Measurements from ENCODE around the gene AGAP5.

The AGAP5 gene

GRCh38 chr10:73653195-73653594, 44.7 kb downstream of the AGAP5 start:
- Histone ChIP-seq H3K36me3 (ENCODE audit: insufficient read depth, low read length) (no peaks in the 10 kb centered on the region), H3K4me1 (ENCODE audit: insufficient read depth, low read length) (no peaks in the 10 kb centered on the region; the same call in 1 of the 2 replicates), H3K9ac (ENCODE audit: low read depth, low read length) (no peak overlapping the region)

GRCh38 chr10:73650537-73651331, 47.2 kb downstream of the AGAP5 start:
- Histone ChIP-seq H3K9me3 (ENCODE audit: control insufficient read depth, insufficient read depth, low read length) (no peaks in the 10 kb centered on the region), H3K36me3 (ENCODE audit: insufficient read depth, low read length) (no peaks in the 10 kb centered on the region), H3K4me1 (ENCODE audit: insufficient read depth, low read length) (peaks cover 8% of the 10 kb centered on the region), H3K9ac (ENCODE audit: low read depth, low read length) (no peak overlapping the region)

More at GRCh38 chr10:73653195-73653594, 44.7 kb downstream of the AGAP5 start:
- H3K9me3 ChIP-seq (ENCODE audit: control insufficient read depth, insufficient read depth, low read length) = no peaks in the 10 kb centered on the region

GRCh38 chr10:73649876-73650536, 47.9 kb downstream of the AGAP5 start:
- Histone ChIP-seq H3K9me3 (ENCODE audit: control insufficient read depth, insufficient read depth, low read length) (no peaks in the 10 kb centered on the region), H3K9ac (ENCODE audit: low read depth, low read length) (no peak overlapping the region), H3K4me1 (ENCODE audit: insufficient read depth, low read length) (peaks cover 8% of the 10 kb centered on the region), H3K36me3 (ENCODE audit: insufficient read depth, low read length) (no peaks in the 10 kb centered on the region)

DNA sequence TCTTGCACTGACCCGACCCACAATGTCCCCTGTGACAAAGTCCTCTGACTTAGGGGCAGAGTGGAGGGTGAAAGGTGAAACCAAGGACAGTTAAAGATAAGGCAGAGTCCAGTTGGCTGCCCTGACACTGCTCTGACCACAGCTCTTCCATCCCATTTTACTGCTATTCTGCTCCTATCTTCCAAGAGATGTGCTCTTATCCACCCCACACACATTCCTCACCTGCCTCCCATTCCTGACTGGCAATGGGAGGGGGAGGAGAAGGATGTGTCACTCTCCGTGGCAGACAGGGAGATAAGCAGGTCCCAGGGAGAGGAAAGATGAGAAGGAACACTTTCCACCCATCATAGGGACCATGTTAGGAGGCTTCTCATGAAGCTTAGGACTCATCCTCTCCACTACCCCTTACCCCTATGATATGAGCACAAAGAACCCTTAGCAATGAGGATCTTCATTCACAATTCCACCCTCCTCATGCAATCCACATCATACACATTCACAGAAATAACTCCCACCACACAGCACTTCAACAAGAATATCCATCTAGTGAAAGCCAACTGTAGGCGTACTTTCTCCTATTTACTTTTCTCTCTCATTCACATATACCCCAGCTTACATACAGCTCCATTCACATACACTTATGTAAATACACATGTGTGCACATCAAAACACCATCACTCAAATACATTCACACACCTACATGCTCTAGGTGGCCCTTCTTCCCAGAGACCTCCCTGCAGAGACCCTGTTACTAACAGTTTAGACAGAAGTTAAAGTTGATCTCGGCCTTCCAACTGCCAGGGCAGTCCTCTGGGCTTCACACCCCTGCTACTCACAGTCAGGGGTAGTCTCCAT, 48.7 kb downstream of the AGAP5 start:
- H3K9me3 ChIP-seq (ENCODE audit: control insufficient read depth, insufficient read depth, low read length) = no peaks in the 10 kb centered on the region
- peaks cover 8% of the 10 kb centered on the region for H3K4me1 ChIP-seq (ENCODE audit: insufficient read depth, low read length)
- no peaks in the 10 kb centered on the region for H3K36me3 ChIP-seq (ENCODE audit: insufficient read depth, low read length)
- H3K9ac ChIP-seq (ENCODE audit: low read depth, low read length) = no peak overlapping the region; the same call in 1 of the 2 replicates

DNA sequence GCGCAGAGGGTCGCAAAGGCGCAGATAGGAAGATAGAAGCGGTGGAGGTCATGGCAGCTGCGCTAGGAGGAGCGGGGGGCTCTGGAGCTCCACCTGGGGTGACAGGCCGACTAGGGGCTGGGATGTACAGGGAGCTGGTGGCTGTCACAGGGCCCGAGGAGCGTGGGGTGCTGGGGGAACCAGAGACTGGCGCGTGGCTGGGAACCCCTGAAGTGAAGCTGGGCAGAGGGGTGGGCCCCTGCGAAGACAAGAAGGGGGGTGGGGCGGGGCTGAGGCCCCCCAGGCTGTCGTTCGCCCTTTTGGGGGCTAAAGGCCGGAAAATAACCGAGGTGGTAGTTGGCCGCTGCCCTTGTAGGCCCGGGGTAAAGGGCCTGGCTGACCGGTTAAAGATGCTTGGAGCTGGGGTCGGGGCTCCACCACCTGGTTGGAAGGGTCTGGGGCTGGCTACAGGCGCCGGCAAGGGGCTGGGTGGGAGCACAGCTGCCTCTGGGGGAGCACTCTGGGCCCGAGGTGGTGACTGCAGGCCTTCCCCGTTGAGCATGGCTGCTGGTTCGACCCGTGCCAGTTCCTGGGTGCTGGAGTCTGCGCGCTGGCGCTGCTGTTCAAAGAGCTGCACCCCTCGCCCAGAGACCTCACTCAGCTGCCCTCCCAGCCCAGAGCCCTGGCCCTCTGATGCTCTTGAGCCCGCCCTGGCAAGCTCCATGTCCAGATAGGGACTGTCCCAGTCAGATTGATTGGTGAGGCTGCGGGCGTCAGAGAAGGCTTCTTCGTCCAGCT, 49.8 kb downstream of the AGAP5 start:
- H3K9ac ChIP-seq (ENCODE audit: low read depth, low read length) = peak overlapping the region; percentile 75; the same call in 1 of the 2 replicates
- H3K36me3 ChIP-seq (ENCODE audit: insufficient read depth, low read length) = no peaks in the 10 kb centered on the region
- no peaks in the 10 kb centered on the region for H3K9me3 ChIP-seq (ENCODE audit: control insufficient read depth, insufficient read depth, low read length)
- H3K4me1 ChIP-seq (ENCODE audit: insufficient read depth, low read length) = peaks cover 8% of the 10 kb centered on the region

DNA sequence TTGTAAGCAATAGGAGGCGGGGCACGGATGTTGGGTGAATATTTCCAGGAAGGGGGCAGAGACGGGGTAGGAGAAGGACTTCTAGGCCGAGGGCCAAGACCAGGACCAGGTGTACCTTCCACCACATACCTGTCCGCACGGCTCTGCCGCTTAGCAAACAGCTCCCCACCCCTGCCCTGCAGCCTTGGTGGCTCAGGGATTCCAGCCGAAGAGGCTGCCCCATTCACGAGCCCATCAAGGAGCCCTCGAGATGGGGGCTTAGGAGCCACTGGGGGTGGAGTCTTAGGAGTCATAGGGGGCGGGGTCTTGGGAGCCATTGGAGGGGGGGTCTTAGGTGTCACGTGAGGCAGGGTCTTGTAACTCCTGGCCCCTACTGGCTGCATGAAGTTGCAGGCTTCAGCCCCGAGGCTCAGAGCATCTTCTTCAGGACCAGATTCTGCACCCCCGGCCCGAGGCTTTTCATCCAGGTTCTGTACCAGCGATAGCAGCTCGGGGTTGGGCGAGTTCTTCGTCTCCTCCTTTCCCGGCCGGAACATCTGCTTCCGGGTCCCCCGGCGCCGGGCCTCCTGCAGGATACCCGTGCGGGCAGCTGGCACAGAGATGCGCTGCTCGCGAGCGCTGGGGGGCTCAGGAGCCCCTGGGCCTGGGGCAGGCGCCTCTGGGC, 50.6 kb downstream of the AGAP5 start:
- H3K36me3 ChIP-seq (ENCODE audit: insufficient read depth, low read length) = no peaks in the 10 kb centered on the region
- no peaks in the 10 kb centered on the region for H3K9me3 ChIP-seq (ENCODE audit: control insufficient read depth, insufficient read depth, low read length)
- H3K9ac ChIP-seq (ENCODE audit: low read depth, low read length) = peak overlapping the region; percentile 75
- peaks cover 8% of the 10 kb centered on the region for H3K4me1 ChIP-seq (ENCODE audit: insufficient read depth, low read length)

- no peaks in the 10 kb centered on the region for H3K36me3 ChIP-seq (ENCODE audit: insufficient read depth, low read length)
- peak overlapping the region; percentile 75 for H3K9ac ChIP-seq (ENCODE audit: low read depth, low read length)
- H3K4me1 ChIP-seq (ENCODE audit: insufficient read depth, low read length) = peaks cover 10% of the 10 kb centered on the region
- H3K9me3 ChIP-seq (ENCODE audit: control insufficient read depth, insufficient read depth, low read length) = no peaks in the 10 kb centered on the region
Observed at GRCh38 chr10:73646598-73647041, 51.3 kb downstream of the AGAP5 start.

DNA sequence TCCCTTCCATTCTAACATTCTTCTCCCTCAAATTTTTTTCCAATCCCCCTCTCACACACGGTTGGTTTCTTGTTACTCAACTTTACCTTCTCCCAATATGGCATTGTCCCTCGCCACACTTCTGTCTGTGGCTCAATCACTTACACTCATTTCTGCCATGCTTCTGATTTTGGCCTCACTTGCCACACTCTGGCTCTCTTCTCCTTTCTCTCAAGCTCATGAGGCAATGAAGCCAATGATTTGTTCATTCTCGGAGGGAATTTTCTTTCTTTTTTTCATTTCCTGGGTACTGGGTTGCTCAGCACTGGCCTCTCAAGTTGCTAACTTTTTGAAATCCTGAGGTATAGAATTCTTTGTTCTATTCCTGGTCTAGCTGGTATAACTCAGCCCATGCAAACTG, 52.7 kb downstream of the AGAP5 start:
- H3K9me3 ChIP-seq (ENCODE audit: control insufficient read depth, insufficient read depth, low read length) = no peaks in the 10 kb centered on the region
- H3K4me1 ChIP-seq (ENCODE audit: insufficient read depth, low read length) = peaks cover 13% of the 10 kb centered on the region
- H3K36me3 ChIP-seq (ENCODE audit: insufficient read depth, low read length) = no peaks in the 10 kb centered on the region
- no peak overlapping the region for H3K9ac ChIP-seq (ENCODE audit: low read depth, low read length)

DNA sequence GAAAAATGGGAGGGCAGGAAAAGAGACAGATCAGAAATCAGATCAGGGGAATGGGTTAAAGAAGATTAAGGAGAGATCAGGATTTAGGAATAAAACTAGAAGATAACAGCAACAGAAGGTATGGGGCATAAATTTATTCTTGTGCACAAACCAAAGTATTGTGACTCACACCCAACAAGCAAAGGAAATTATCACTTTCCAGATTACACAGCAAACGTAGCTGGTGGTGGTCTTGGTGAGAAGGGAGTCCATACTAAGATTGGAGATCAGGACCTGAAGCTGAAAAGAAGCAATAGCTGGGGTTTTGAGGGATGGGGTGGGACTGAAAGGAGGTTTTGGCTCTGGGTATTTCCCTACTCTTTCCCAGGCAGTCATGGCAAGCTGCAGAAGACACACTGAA, 53.1 kb downstream of the AGAP5 start:
- Histone ChIP-seq H3K9ac (ENCODE audit: low read depth, low read length) (no peak overlapping the region), H3K36me3 (ENCODE audit: insufficient read depth, low read length) (no peaks in the 10 kb centered on the region), H3K9me3 (ENCODE audit: control insufficient read depth, insufficient read depth, low read length) (no peaks in the 10 kb centered on the region), H3K4me1 (ENCODE audit: insufficient read depth, low read length) (peaks cover 13% of the 10 kb centered on the region)

DNA sequence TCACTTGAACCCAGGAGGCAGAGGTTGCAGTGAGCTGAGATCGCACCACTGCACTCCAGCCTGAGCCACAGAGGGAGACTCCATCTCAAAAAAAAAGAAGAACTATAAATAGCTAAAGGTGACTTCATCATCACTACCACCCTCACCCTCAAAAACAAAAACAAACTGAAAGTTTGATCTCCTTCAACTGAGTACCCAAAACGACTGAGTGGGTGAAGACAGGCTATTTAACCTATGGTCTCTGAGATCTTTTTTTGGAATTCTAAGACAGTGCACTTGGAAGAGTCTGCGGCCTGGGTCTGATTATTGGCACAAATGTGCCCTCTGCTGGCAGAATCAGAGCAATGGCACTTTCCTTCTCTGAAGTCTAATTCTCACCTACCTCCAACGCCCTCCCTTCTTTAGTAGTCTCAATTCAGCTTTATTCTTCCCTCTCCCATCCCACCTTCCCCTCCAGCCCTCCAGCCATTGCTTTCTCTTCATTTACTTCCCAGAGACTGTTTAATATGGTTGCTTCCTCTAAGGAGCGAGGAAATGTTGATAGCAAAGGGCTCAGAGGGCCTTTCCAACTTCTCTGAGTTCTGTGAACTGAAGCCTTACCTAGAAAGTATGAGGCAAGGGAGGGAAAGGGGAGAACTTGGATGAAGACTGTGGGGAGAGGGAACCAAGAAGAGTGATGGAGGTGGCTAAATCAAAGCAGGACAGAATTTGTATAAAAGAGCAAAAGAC, 53.7 kb downstream of the AGAP5 start:
- Histone ChIP-seq H3K4me1 (ENCODE audit: insufficient read depth, low read length) (peaks cover 13% of the 10 kb centered on the region), H3K36me3 (ENCODE audit: insufficient read depth, low read length) (no peaks in the 10 kb centered on the region), H3K9me3 (ENCODE audit: control insufficient read depth, insufficient read depth, low read length) (no peaks in the 10 kb centered on the region), H3K9ac (ENCODE audit: low read depth, low read length) (no peak overlapping the region)

DNA sequence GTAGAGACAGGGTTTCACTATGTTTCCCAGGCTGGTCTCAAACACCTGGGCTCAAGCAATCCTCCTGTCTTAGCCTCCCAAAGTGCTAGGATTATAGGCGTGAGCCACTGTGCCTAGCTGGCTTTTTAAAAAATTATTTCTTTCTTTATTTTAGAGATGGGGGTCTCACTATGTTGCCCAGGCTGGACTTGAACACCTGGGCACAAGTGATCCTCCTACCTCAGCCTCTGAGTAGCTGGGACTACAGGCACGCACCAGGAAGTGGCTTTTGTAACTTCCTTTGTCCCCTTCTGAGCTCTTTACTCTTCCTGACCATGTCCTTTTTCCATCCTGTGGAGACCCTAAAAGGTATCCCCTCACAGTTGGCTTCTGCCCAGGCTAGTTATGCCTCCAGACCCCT, 54.5 kb downstream of the AGAP5 start:
- no peak overlapping the region for H3K9ac ChIP-seq (ENCODE audit: low read depth, low read length)

GRCh38 chr10:73641328-73642060, 56.4 kb downstream of the AGAP5 start, which contains the start of gene MYOZ1:
Gene MYOZ1 (minus strand): TSS chr10:73641474. CDS start chr10:73640017, 1,457 bp downstream.
- H3K9me3 ChIP-seq (ENCODE audit: control insufficient read depth, insufficient read depth, low read length) = no peaks in the 10 kb centered on the region
- H3K36me3 ChIP-seq (ENCODE audit: insufficient read depth, low read length) = no peaks in the 10 kb centered on the region
- no peak within 1 kb of the TSS for H3K9ac ChIP-seq (ENCODE audit: low read depth, low read length)
- H3K4me1 ChIP-seq (ENCODE audit: insufficient read depth, low read length) = peaks cover 9% of the 10 kb centered on the region

More for the DNA sequence above, 54.5 kb downstream of the AGAP5 start:
- no peaks in the 10 kb centered on the region for H3K9me3 ChIP-seq (ENCODE audit: control insufficient read depth, insufficient read depth, low read length)
- H3K36me3 ChIP-seq (ENCODE audit: insufficient read depth, low read length) = no peaks in the 10 kb centered on the region
- peaks cover 13% of the 10 kb centered on the region for H3K4me1 ChIP-seq (ENCODE audit: insufficient read depth, low read length)

Data from ES-I3 (cell line).